Activated naive CD4-positive, alpha-beta T cell (primary cell): ENCODE data around the gene CCDC171.
"Not testable (repeated sequence)": the region's sequence is repeated elsewhere in the genome, so short reads cannot be mapped to it uniquely, and the experiment has no call there.

Experiments
- DNase-seq, 4 experiments: peaks; one replicate each; lab custom pipeline; 2025; lab: John Stamatoyannopoulos, UW

CCDC171 gene

GRCh38 chr9:15570769-15571168 is 17.9 kb downstream of the CCDC171 start:
- no peak for DNase-seq

GRCh38 chr9:15572200-15572770 is 19.4 kb downstream of the CCDC171 start:
- no peak for DNase-seq

- no peak for DNase-seq
Measured at GRCh38 chr9:15576350-15577050, 23.7 kb downstream of the CCDC171 start.

GRCh38 chr9:15578714-15579113 is 25.9 kb downstream of the CCDC171 start:
- DNase-seq: no peak

- no peak for DNase-seq
Measured at GRCh38 chr9:15584379-15584778, 31.5 kb downstream of the CCDC171 start.

- DNase-seq: no peak
Measured at GRCh38 chr9:15592317-15592716, 39.5 kb downstream of the CCDC171 start.

GRCh38 chr9:15592940-15593339 is 40.1 kb downstream of the CCDC171 start:
- DNase-seq: not testable (repeated sequence)

GRCh38 chr9:15600666-15601330 is 48.0 kb downstream of the CCDC171 start:
- not testable (repeated sequence) for DNase-seq

- DNase-seq: no peak
Measured at GRCh38 chr9:15606643-15607472, 54.0 kb downstream of the CCDC171 start.

- no peak for DNase-seq
Measured at GRCh38 chr9:15612962-15613361, 60.1 kb downstream of the CCDC171 start.

GRCh38 chr9:15617782-15618181 is 64.9 kb downstream of the CCDC171 start:
- no peak for DNase-seq

GRCh38 chr9:15618540-15619331 is 65.9 kb downstream of the CCDC171 start:
- no peak for DNase-seq

- DNase-seq: no peak
Measured at GRCh38 chr9:15622318-15622971, 69.6 kb downstream of the CCDC171 start.

GRCh38 chr9:15635752-15636151 is 82.9 kb downstream of the CCDC171 start:
- DNase-seq: no peak

- DNase-seq: no peak
Measured at GRCh38 chr9:15640121-15640520, 87.3 kb downstream of the CCDC171 start.

- DNase-seq: no peak
Measured at GRCh38 chr9:15641291-15641690, 88.4 kb downstream of the CCDC171 start.

GRCh38 chr9:15642369-15642962 is 89.6 kb downstream of the CCDC171 start:
- DNase-seq: no peak

GRCh38 chr9:15670246-15670645 is 117.4 kb downstream of the CCDC171 start:
- DNase-seq: no peak

GRCh38 chr9:15670894-15671293 is 118.1 kb downstream of the CCDC171 start:
- no peak for DNase-seq

GRCh38 chr9:15693701-15694100 is 140.9 kb downstream of the CCDC171 start:
- DNase-seq: no peak

GRCh38 chr9:15696979-15697378 is 144.1 kb downstream of the CCDC171 start:
- DNase-seq: no peak
